SK-N-SH treated with all-trans-retinoic acid at 6 μM for 48 hours (cell line): Measurements from ENCODE around the gene CABLES1.

ENCODE experiments used
- ATAC-seq: fragments of 200-7000 bp; cut with Tn5 transposase; 3 replicates; pipeline ENCODE4 v1.9.1; 2020; ENCODE audit warnings: mild to moderate bottlenecking, moderate library complexity
- ARNTL ChIP-seq: fragments of 450-650 bp; formaldehyde crosslinking; IDR thresholded peaks from 2 replicates; pipeline ENCODE4 v1.5.0; 2020; ENCODE audit warnings: low read depth, mild to moderate bottlenecking, moderate library complexity, borderline replicate concordance
- BACH2 ChIP-seq: fragments of 250-450 bp; sonication (Bioruptor Pico); IDR thresholded peaks from 2 replicates; pipeline ENCODE4 v1.9.0; 2021; ENCODE audit warnings: mild to moderate bottlenecking, borderline replicate concordance
- CSDC2 ChIP-seq: fragments of 250-450 bp; sonication (Bioruptor Pico); IDR thresholded peaks from 2 replicates; pipeline ENCODE4 v1.5.0; 2020; ENCODE audit warnings: mild to moderate bottlenecking, moderate library complexity
- CSRNP3 ChIP-seq: fragments of 250-450 bp; sonication (Bioruptor Pico); IDR thresholded peaks from 2 replicates; pipeline ENCODE4 v1.5.1; 2021; ENCODE audit warnings: mild to moderate bottlenecking, moderate library complexity
- ESRRG ChIP-seq: fragments of 250-450 bp; sonication (Bioruptor Pico); IDR thresholded peaks from 2 replicates; pipeline ENCODE4 v1.6.1; 2021; ENCODE audit warnings: mild to moderate bottlenecking
- GLIS3 ChIP-seq: fragments of 250-450 bp; sonication (Bioruptor Pico); IDR thresholded peaks from 2 replicates; pipeline ENCODE4 v1.5.0; 2020; ENCODE audit warnings: mild to moderate bottlenecking, moderate library complexity
- ISL1 ChIP-seq: fragments of 250-450 bp; sonication (Bioruptor Pico); IDR thresholded peaks from 2 replicates; pipeline ENCODE4 v2.1.2; 2022; ENCODE audit warnings: mild to moderate bottlenecking, moderate library complexity
- OSR1 ChIP-seq: fragments of 250-450 bp; sonication (Bioruptor Pico); IDR thresholded peaks from 2 replicates; pipeline ENCODE4 v1.8.0; 2022; ENCODE audit warnings: moderate library complexity, mild to moderate bottlenecking, inconsistent platforms
- PPARA ChIP-seq: fragments of 250-450 bp; sonication (Bioruptor Pico); IDR thresholded peaks from 2 replicates; pipeline ENCODE4 v1.5.0; 2020; ENCODE audit warnings: mild to moderate bottlenecking, borderline replicate concordance
- RARB ChIP-seq: fragments of 250-450 bp; sonication (Bioruptor Pico); IDR thresholded peaks from 2 replicates; pipeline ENCODE4 v1.8.0; 2021; ENCODE audit warnings: mild to moderate bottlenecking, moderate library complexity
- SNAI2 ChIP-seq: fragments of 250-450 bp; sonication (Bioruptor Pico); IDR thresholded peaks from 2 replicates; pipeline ENCODE4 v1.5.0; 2020; ENCODE audit warnings: mild to moderate bottlenecking, moderate library complexity
- TCF4 ChIP-seq: fragments of 250-450 bp; sonication (Bioruptor Pico); IDR thresholded peaks from 2 replicates; pipeline ENCODE4 v1.8.0; 2021; ENCODE audit warnings: mild to moderate bottlenecking, moderate library complexity, borderline replicate concordance
- TOX ChIP-seq: fragments of 250-450 bp; sonication (Bioruptor Pico); IDR thresholded peaks from 2 replicates; pipeline ENCODE4 v1.8.0; 2021; ENCODE audit warnings: mild to moderate bottlenecking, moderate library complexity, borderline replicate concordance
- ZC3H10 ChIP-seq: fragments of 250-450 bp; sonication (Bioruptor Pico); IDR thresholded peaks from 2 replicates; pipeline ENCODE4 v1.5.1; 2021; ENCODE audit warnings: mild to moderate bottlenecking, moderate library complexity
- ZFP3 ChIP-seq: fragments of 250-450 bp; sonication (Bioruptor Pico); IDR thresholded peaks from 2 replicates; pipeline ENCODE4 v1.5.0; 2020; ENCODE audit warnings: mild to moderate bottlenecking, moderate library complexity
- ZFP30 ChIP-seq: fragments of 450-650 bp; formaldehyde crosslinking; IDR thresholded peaks from 2 replicates; pipeline ENCODE4 v1.5.0; 2022; ENCODE audit warnings: mild to moderate bottlenecking, moderate library complexity
- ZNF565 ChIP-seq: fragments of 450-650 bp; formaldehyde crosslinking; conservative IDR thresholded peaks from 2 replicates; pipeline ENCODE4 v1.5.0; 2020; ENCODE audit warnings: low read depth, mild to moderate bottlenecking, moderate library complexity
- ZNF70 ChIP-seq: fragments of 450-650 bp; formaldehyde crosslinking; IDR thresholded peaks from 2 replicates; pipeline ENCODE4 v1.5.0; 2020; ENCODE audit warnings: mild to moderate bottlenecking, moderate library complexity
- ZNF8 ChIP-seq: fragments of 450-650 bp; formaldehyde crosslinking; IDR thresholded peaks from 2 replicates; pipeline ENCODE4 v1.5.0; 2020; ENCODE audit warnings: mild to moderate bottlenecking, moderate library complexity
- TF ChIP-seq, protein P1 (sequence below): fragments of 250-450 bp; sonication (Bioruptor Pico); IDR thresholded peaks from 2 replicates; pipeline ENCODE4 v1.8.0; 2021; ENCODE audit warnings: low read depth, mild to moderate bottlenecking, moderate library complexity, borderline replicate concordance
- TF ChIP-seq, protein P2 (sequence below): fragments of 250-450 bp; sonication (Bioruptor Pico); IDR thresholded peaks from 2 replicates; pipeline ENCODE4 v1.5.0; 2020; ENCODE audit warnings: mild to moderate bottlenecking, moderate library complexity
- TF ChIP-seq, protein P3 (sequence below): fragments of 250-450 bp; sonication (Bioruptor Pico); IDR thresholded peaks from 2 replicates; pipeline ENCODE4 v1.5.1; 2020; ENCODE audit warnings: low read depth, mild to moderate bottlenecking, moderate library complexity

The CABLES1 gene

GRCh38 chr18:23101861-23102432 is 33.3 kb upstream of the CABLES1 start (continued):
- no peak for TF ChIP-seq SNAI2 (CRISPR knock-in tag)
- TF ChIP-seq GLIS3 (CRISPR knock-in tag) = no peak
- TF ChIP-seq PPARA (CRISPR knock-in tag) = no peak
- no peak for TF ChIP-seq ZFP3 (CRISPR knock-in tag)

DNA sequence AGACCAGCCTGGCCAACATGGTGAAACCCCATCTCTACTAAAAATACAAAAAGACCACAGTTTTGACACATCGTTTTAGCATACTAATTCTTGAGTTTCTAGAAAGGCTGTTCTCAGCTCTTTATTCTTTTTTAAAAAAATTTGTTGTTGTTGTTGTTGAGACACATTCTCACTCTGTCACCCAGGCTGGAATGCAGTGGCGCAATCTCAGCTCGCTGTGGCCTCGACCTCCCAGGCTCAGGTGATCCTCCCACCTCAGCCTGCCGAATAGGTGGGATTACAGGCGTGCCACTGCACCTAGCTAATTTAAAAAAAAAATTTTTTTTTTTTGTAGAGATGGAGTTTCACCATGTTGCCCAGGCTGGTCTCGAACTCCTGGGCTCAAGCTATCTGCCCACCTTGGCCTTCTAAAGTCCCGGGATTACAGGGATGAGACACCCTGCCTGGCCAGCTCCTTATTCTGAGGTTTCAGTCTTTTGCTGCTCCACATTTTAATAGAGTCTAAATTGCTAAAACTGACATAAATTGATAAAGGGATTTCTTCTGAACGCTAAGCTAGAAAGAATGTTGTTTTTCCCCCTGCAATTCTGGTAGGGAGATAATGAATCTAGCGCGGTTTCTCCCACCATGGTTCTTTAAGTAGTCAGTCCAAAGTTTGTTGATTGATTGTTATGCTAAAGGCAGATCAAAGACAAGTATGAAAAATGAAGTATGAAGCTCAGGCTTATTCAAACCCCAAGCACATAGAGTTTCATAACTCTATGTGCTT is 32.6 kb upstream of the CABLES1 start:
- no peak for ATAC-seq
- TF ChIP-seq BACH2 = no peak
- TF ChIP-seq CSRNP3 (CRISPR knock-in tag) = no peak
- no peak for TF ChIP-seq ARNTL (CRISPR knock-in tag)
- no peak for TF ChIP-seq ESRRG (CRISPR knock-in tag)
- no peak for TF ChIP-seq ZNF8 (CRISPR knock-in tag)
- no peak for TF ChIP-seq ZNF565 (CRISPR knock-in tag)
- TF ChIP-seq PPARA (CRISPR knock-in tag) = no peak
- no peak for TF ChIP-seq ISL1 (CRISPR knock-in tag)
- TF ChIP-seq, protein P1, sequence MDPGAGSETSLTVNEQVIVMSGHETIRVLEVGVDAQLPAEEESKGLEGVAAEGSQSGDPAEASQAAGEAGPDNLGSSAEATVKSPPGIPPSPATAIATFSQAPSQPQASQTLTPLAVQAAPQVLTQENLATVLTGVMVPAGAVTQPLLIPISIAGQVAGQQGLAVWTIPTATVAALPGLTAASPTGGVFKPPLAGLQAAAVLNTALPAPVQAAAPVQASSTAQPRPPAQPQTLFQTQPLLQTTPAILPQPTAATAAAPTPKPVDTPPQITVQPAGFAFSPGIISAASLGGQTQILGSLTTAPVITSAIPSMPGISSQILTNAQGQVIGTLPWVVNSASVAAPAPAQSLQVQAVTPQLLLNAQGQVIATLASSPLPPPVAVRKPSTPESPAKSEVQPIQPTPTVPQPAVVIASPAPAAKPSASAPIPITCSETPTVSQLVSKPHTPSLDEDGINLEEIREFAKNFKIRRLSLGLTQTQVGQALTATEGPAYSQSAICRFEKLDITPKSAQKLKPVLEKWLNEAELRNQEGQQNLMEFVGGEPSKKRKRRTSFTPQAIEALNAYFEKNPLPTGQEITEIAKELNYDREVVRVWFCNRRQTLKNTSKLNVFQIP (CRISPR knock-in tag) = no peak
- TF ChIP-seq ZFP3 (CRISPR knock-in tag) = no peak
- no peak for TF ChIP-seq SNAI2 (CRISPR knock-in tag)
- no peak for TF ChIP-seq ZC3H10 (CRISPR knock-in tag)
- TF ChIP-seq ZNF70 (CRISPR knock-in tag) = no peak
- TF ChIP-seq TOX (CRISPR knock-in tag) = no peak
- no peak for TF ChIP-seq TCF4
- TF ChIP-seq, protein P2, sequence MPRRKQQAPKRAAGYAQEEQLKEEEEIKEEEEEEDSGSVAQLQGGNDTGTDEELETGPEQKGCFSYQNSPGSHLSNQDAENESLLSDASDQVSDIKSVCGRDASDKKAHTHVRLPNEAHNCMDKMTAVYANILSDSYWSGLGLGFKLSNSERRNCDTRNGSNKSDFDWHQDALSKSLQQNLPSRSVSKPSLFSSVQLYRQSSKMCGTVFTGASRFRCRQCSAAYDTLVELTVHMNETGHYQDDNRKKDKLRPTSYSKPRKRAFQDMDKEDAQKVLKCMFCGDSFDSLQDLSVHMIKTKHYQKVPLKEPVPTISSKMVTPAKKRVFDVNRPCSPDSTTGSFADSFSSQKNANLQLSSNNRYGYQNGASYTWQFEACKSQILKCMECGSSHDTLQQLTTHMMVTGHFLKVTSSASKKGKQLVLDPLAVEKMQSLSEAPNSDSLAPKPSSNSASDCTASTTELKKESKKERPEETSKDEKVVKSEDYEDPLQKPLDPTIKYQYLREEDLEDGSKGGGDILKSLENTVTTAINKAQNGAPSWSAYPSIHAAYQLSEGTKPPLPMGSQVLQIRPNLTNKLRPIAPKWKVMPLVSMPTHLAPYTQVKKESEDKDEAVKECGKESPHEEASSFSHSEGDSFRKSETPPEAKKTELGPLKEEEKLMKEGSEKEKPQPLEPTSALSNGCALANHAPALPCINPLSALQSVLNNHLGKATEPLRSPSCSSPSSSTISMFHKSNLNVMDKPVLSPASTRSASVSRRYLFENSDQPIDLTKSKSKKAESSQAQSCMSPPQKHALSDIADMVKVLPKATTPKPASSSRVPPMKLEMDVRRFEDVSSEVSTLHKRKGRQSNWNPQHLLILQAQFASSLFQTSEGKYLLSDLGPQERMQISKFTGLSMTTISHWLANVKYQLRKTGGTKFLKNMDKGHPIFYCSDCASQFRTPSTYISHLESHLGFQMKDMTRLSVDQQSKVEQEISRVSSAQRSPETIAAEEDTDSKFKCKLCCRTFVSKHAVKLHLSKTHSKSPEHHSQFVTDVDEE (CRISPR knock-in tag) = no peak
- TF ChIP-seq GLIS3 (CRISPR knock-in tag) = no peak
- TF ChIP-seq RARB (CRISPR knock-in tag) = no peak
- TF ChIP-seq, all 23 proteins: peak for 0

DNA sequence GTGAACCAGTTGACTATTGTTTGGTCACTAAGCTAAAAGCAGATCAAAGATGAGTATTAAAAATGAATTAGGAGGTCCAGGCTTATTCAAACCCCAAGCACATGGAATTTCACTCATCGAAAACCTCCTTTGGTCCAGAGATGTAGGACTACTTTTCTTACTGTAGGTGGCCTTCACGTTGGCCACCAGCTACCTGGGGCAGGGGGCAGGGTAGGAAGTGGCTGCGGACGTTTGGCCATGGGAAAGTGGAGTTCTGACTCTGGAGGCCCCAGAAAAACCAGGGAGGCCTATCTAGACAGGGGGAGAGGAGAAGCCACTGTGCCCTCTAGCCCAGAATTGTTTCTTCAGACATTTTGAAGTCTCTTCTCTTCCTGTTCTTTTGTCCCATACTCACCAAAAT is 31.8 kb upstream of the CABLES1 start:
- no peak for ATAC-seq
- TF ChIP-seq, protein P1 (CRISPR knock-in tag) = no peak
- TF ChIP-seq ZNF565 (CRISPR knock-in tag) (no peak), SNAI2 (CRISPR knock-in tag) (no peak), OSR1 (CRISPR knock-in tag) (no peak), ZNF8 (CRISPR knock-in tag) (no peak), CSDC2 (CRISPR knock-in tag) (no peak), ZC3H10 (CRISPR knock-in tag) (no peak), TCF4 (no peak), ZFP30 (CRISPR knock-in tag) (no peak), TOX (CRISPR knock-in tag) (no peak), PPARA (CRISPR knock-in tag) (no peak), ESRRG (CRISPR knock-in tag) (no peak), ZFP3 (CRISPR knock-in tag) (no peak), CSRNP3 (CRISPR knock-in tag) (no peak), BACH2 (no peak)
- TF ChIP-seq, protein P3, sequence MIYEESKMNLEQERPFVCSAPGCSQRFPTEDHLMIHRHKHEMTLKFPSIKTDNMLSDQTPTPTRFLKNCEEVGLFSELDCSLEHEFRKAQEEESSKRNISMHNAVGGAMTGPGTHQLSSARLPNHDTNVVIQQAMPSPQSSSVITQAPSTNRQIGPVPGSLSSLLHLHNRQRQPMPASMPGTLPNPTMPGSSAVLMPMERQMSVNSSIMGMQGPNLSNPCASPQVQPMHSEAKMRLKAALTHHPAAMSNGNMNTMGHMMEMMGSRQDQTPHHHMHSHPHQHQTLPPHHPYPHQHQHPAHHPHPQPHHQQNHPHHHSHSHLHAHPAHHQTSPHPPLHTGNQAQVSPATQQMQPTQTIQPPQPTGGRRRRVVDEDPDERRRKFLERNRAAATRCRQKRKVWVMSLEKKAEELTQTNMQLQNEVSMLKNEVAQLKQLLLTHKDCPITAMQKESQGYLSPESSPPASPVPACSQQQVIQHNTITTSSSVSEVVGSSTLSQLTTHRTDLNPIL (CRISPR knock-in tag) = no peak
- TF ChIP-seq, protein P2 (CRISPR knock-in tag) = no peak
